GM19193 (cell line): ENCODE measurements around the gene RPS5.

Experiments used
- POLR2A ChIP-seq: IDR thresholded peaks from 4 replicates; pipeline ENCODE4 v1.6.1; 2011; ENCODE audit not compliant: insufficient read depth, insufficient read length; ENCODE audit errors: extremely low read depth

Gene RPS5

DNA sequence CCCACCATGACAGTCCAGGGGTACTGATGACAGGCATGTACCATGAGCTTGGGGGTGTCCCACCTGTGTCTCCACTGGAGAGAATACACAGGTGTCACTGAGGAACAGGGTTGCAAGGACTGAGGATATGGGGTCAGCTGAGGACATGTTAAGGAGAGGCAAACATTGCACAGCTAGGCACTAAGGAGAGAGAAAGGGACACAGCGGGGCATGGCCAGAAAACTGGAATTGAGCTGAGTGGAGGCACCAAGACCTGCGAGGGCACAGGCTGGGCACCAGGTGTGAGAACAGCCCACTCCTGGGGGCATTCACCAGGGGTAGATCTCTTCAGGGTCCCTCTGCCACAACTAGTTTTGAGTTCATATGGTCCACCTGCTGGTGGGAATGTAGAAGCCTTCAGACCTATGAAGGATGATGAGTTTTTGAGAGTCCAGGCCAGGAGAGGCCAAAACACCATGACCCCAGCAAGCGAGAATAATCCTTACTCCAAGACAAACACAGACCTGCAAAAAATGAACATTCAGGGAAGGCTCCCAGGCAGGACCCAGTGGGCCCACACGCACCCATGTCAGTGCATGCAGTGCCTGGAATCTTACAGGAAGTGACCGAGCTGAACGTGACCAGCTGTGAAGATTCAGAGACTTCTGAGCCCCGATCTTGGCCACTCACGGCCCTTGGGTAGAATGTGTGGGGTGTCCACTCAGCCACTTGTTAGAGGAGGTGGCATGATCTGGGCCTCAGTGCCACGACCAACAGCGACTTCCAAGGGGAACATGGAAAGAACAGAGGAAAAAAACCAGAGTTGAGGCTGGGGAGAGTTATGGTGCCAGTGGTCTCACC lies 20.0 kb downstream of the RPS5 start:
- TF ChIP-seq POLR2A, result no peak

DNA sequence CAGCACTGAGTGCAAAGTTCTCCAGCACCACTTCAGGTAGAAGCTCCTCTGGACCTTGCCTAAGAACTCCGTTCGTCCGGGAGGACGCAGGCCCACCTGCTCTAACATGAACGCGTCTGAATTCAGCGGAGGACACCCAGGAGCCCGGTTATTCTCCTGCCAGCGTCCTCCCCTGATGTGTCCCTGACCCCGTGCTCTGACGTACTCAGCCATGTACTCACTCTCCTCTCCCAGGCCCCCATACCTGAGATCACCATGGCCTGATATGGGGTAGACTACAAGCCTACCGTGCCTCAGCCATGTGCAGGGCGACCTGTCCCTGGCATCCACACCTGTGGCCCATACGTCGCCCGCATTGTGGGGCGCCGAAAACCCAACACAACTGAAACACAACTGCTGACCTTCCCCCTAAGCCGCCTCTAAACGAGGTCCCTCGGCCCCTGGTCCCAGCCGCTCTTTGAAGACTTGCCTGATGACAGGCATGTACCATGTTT lies 20.6 kb downstream of the RPS5 start:
- no peak for TF ChIP-seq POLR2A

DNA sequence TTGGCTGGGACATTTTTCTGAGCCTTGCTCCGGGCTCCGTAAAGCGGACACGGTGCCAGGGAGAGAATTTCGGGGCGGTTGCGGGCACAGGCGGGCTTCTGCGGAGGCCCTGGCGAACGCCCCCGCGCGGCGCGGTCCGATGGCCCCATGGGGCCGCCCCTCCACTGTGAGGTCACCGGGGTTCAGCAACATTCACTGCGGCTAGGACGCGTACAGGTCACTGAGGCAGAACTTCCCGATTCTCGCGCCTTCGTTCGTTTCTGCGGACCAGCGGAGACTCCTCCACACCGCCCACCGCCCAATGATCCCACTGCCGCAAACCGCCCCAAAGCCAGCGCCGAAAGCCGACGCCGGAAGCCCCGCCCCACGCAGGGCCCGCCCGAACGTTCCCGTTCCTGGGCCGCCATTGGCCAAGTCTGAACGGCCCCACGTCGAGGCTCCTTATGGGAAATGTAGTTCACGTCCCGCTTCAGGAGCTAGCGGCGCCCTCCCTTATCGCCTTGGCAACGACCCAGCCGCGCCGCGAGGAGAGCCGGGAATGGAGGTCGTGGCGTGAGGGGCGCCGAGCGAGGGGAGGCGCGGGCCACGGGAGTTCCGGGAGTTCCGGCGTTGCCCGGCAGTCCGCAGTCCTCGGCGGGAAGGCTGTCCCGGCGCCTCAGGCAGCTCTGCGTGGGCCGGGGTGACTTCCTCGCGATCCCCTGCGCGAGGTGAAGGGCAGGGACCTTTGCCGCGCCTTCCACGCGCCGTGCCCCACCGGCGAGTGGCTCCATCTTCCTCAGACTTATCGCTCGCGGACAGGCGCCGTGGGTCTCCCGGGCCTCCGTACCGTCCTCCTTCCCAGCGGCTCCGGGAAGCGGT lies 21.3 kb downstream of the RPS5 start, which contains the start of gene ZNF584:
Gene ZNF584, plus strand, starts transcription at position 498 of the 858 bp plus-strand sequence. CDS start 499 bp downstream, outside the sequence.
- peak; percentile 87 for TF ChIP-seq POLR2A

DNA sequence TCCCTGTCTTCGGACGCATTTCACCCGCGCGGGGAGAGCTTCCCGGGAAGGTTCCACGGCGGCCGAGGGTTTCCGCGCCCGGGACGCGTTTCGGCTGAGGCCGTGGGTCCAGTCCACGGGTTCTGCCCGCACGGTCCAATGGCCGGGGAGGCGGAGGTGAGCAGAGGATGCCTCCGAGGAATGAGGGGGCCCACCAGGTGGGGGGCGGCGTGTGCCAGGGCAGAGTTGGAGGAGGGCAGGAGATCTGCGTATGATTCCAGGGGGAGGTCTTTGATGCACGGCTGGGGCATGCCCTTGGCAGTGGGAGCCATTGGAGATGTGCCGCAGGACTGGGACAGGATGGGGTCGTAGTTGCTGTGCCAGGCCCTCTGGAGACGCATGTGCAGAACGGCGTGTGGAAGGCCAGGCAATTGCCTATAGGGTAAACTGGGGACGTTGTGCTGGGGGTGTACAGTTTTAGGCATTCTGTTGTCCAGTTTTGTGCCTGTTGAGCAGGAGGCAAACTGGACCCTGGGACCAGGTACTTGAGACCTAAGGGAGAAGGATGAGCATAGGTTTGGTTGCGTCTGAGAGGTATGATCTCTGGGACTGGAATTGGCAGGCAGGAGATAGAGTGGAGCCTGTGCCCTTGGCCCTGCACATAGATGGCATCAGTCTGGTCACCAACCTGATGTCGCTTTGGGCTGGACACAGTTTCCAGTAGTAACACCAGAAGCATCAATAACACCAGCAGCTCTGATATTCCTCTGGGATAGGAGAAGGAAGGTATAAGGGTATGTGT lies 22.1 kb downstream of the RPS5 start:
- TF ChIP-seq POLR2A, result no peak

DNA sequence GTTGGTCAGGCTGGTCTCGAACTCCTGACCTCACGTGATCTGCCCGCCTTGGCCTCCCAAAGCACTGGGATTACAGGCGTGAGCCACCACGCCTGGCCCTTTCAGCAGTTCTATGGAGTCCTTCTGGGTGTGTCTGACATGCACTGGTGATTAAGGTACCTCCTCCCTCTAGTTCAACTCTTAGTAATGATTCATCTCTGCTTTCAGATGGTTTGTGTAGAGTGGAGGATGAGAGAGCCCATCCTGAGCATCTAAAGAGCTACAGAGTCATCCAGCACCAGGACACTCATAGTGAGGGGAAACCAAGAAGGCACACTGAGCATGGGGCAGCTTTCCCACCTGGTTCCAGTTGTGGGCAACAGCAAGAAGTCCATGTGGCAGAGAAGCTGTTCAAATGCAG lies 29.5 kb downstream of the RPS5 start:
- no peak for TF ChIP-seq POLR2A

DNA sequence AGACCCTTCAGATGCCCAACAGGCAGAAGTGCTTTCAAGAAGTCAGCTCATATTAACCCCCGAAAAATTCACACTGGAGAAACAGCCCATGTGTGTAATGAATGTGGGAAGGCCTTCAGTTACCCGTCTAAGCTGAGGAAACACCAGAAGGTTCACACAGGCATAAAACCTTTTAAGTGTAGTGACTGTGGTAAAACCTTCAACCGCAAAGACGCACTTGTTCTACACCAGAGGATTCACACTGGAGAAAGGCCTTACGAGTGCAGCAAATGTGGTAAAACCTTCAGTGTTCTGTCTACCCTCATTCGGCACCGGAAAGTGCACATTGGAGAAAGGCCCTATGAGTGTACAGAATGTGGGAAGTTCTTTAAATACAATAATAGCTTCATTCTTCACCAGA lies 30.0 kb downstream of the RPS5 start:
- no peak for TF ChIP-seq POLR2A

DNA sequence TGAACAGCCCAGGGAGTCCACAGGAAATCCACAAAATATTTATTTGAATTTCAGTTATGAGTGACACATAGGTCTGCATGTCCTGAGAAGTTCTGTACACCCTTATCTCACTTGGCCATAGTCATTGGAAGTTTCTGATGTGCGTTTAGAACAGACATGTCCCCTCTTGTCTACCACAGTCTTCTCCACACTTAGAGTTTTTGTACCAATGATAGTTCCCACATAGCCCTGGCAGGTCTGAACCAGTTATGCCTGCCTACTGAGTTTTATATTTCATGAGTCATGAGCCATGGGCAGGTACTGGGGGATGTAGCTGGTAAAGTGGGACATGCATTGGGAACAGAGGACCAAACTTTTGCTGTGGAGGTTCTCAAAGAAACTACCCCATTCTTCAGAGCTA lies 41.5 kb downstream of the RPS5 start:
- no peak for TF ChIP-seq POLR2A

DNA sequence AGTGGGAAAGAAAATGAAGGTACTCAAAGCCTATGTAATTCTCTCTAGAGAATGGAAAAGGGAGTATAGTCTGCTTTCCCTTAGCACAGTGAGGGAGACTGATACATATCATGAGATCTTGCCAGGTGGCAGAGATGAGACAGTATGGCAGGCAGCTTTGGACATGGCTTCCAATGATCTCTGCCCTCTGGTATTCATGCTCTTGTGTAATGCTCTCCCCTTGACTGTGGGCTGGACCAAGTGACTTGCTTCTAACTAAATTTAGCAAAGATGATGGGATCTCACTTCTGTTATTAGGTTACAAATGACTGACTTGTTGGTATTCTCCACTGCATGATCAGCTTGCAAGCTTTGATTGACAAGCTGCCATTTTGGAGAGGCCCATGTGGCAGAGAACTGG lies 42.7 kb downstream of the RPS5 start:
- no peak for TF ChIP-seq POLR2A

DNA sequence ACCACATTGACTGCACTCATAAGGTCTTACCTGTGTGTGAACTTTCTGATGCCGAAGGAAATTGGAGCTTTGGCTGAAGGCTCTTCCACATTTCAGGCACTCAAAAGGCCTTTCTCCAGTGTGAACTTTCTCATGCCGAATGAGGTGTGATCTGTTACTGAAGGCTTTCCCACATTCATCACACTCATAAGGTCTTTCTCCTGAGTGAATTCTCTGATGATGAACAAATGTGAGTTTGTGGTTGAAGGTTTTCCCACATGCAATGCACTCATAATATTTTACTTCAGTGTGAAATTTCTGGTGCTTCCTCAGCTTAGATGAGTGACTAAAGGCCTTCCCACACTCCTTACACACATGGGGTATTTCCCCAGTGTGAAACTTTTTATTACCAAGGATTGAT lies 47.1 kb downstream of the RPS5 start:
- TF ChIP-seq POLR2A, result no peak

DNA sequence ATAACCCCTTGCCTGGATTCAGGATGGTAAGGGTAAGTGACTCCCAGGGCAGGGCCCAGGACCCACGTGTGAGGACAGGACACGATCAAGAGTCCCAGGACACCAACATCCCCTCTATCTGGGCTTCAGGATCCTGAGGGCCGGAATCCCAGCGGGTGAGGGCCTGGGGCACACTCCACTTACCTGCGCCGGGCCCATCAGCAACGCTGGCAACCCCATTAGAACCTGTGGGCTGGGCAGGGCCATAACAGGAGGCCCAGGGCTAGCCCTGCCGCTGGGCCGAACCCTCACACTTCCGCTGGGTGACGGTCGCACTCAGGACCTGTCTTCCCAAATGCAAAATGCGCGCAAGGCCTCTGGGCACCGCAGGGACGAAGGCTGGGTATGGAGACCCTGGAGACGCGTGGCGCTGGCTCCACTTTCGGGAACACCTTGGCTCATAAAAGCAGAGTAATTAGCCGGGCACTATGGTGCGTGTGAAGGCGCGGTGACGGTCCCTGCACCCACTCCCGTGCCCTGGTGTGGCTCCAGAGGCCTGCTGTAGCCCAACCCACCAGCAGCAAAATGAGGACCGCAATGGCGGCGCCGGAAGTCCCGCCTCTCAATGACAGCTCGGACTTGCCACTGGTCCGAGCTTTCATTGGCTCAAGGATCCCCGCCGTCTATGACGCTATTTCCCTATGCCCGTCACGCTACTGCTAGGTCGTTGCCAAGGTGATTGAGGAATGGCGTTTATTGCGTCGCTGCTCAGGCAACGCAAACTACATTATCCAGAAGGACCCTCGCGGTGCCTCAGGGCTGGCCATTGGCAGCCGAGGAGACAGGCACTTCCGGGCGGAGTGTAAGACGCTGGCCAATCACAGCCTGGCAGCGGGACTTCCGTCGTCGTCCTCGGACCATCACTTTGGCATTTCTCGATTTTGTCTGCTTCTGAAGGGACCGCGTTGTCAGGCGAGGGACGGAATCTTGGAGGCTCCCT lies 52.8 kb downstream of the RPS5 start, which contains the start of gene ZNF132:
Gene ZNF132, minus strand, starts transcription at position 578 of the 979 bp plus-strand sequence. Its CDS starts 332 bp downstream, at position 246.
- peak; percentile 72 for TF ChIP-seq POLR2A

DNA sequence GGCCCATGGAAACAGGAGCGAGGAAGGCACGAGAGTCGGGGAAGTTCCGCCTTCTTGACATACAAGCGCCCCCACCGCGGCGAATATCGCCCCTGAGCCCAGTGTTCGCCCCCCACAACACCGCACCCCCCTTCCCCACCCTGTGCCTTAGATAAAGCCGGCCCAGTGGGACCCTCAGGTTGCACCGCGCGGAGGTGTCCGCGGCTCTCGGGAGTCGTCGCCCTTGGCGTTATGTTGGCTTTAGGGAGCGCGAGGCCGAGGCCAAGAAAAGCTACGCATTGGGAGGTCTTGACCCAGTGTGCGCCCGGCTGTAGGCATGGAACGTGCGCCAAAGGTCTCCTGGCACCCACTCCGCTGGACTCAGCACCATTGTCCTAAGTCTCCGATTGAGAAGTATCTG lies 53.5 kb downstream of the RPS5 start:
- no peak for TF ChIP-seq POLR2A
